CD4-positive, alpha-beta T cell (primary cell): Measurements from ENCODE around the gene SPSB1. TPM values are rescaled to one million over a fixed set of nuclear protein-coding genes. Genes with fewer than 3 reads are reported as not detected.

Experiments
- ATAC-seq: fragments of 200-7000 bp; cut with Tn5 transposase; one replicate; pipeline ENCODE4 v1.10.0; 2022; ENCODE audit warnings: mild to moderate bottlenecking; ENCODE audit not compliant: poor library complexity
- CTCF ChIA-PET: fragments of 350-600 bp; sonication (Branson Sonifier 250); formaldehyde crosslinking; loops from one replicate; lab custom pipeline; 2021; ENCODE audit warnings: antibody characterized with exemption, inconsistent platforms; lab: Charles Lee
- POLR2A ChIA-PET: fragments of 350-600 bp; sonication (Branson Sonifier 250); formaldehyde crosslinking; loops from one replicate; lab custom pipeline; 2021; ENCODE audit warnings: antibody characterized with exemption, inconsistent platforms; lab: Charles Lee
- DNase-seq, 14 experiments: peaks; one replicate each; pipeline ENCODE4 v3.0.0-alpha.2; 2013 to 2020; ENCODE audit warnings: mixed read lengths in 2 of 14
- H3K27ac ChIP-seq, 2 donors: one replicate each; pipeline versions ENCODE4 v1.5.1 to v1.7.0; 2013; ENCODE audit warnings: low read length in 2 of 2, low read depth in 1 of 2, mild to moderate bottlenecking in 1 of 2
- H3K27me3 ChIP-seq, 2 experiments: 1 replicate in 1 of 2; 2 replicates in 1 of 2; pipeline versions ENCODE4 v1.6.1 to v1.7.0; 2013; ENCODE audit warnings: low read length in 2 of 2, control low read depth in 1 of 2, mild to moderate bottlenecking in 1 of 2, moderate library complexity in 1 of 2; ENCODE audit not compliant: insufficient read depth in 2 of 2, control insufficient read depth in 1 of 2
- H3K36me3 ChIP-seq: one replicate; pipeline ENCODE4 v1.6.1; 2013; ENCODE audit warnings: low read length, control low read depth; ENCODE audit not compliant: insufficient read depth
- H3K4me1 ChIP-seq: one replicate; pipeline ENCODE4 v1.6.1; 2013; ENCODE audit warnings: low read length, control low read depth; ENCODE audit not compliant: insufficient read depth
- H3K4me3 ChIP-seq: one replicate; pipeline ENCODE4 v1.5.1; 2013; ENCODE audit warnings: mild to moderate bottlenecking, low read length, moderate library complexity
- H3K9me3 ChIP-seq, 2 experiments: 1 replicate in 1 of 2; 2 replicates in 1 of 2; pipeline versions ENCODE4 v1.6.1 to v1.7.0; 2013; ENCODE audit warnings: low read length in 2 of 2, mild to moderate bottlenecking in 2 of 2, control low read depth in 1 of 2, moderate library complexity in 1 of 2; ENCODE audit not compliant: control insufficient read depth in 1 of 2, insufficient read depth in 1 of 2
- H3K27ac Mint-ChIP-seq: one replicate; pipeline ENCODE4 v1.8.0; 2020; ENCODE audit warnings: mixed read lengths
- H3K27me3 Mint-ChIP-seq: one replicate; pipeline ENCODE4 v1.8.0; 2021; ENCODE audit warnings: mixed read lengths
- H3K36me3 Mint-ChIP-seq: one replicate; pipeline ENCODE4 v1.8.0; 2021; ENCODE audit warnings: low read depth, mixed read lengths
- H3K4me1 Mint-ChIP-seq: one replicate; pipeline ENCODE4 v1.8.0; 2021; ENCODE audit warnings: low read depth, mixed read lengths
- H3K4me3 Mint-ChIP-seq: one replicate; pipeline ENCODE4 v1.8.0; 2020; ENCODE audit warnings: mild to moderate bottlenecking, mixed read lengths
- H3K9me3 Mint-ChIP-seq: one replicate; pipeline ENCODE4 v1.8.0; 2020; ENCODE audit warnings: mixed read lengths
- intact Hi-C, 2 experiments: fragments of 100-400 bp; cut with DNase I in 1 of 2; cut with micrococcal nuclease in 1 of 2; formaldehyde crosslinking; loops; one replicate each; pipeline versions ENCODE4 v1.15.1 to v1.9.0; 2023 to 2025; cut with DNase I, micrococcal nuclease
- total RNA-seq, 174 experiments: library from RNA in 2 of 174; stranded (reverse) in 2 of 174; gene quantifications; one replicate each; pipeline ENCODE4 v1.2.3 and lab custom pipeline; 2021 to 2026
- TF ChIP-seq, protein P1 (sequence below): fragments of 200-600 bp; IDR thresholded peaks from one replicate; pipeline ENCODE4 v1.8.0; 2022; ENCODE audit warnings: antibody characterized with exemption, mild to moderate bottlenecking

The SPSB1 gene
- total RNA-seq, 2 experiments from 2014 or later = 1.9 to 2.3 TPM

DNA sequence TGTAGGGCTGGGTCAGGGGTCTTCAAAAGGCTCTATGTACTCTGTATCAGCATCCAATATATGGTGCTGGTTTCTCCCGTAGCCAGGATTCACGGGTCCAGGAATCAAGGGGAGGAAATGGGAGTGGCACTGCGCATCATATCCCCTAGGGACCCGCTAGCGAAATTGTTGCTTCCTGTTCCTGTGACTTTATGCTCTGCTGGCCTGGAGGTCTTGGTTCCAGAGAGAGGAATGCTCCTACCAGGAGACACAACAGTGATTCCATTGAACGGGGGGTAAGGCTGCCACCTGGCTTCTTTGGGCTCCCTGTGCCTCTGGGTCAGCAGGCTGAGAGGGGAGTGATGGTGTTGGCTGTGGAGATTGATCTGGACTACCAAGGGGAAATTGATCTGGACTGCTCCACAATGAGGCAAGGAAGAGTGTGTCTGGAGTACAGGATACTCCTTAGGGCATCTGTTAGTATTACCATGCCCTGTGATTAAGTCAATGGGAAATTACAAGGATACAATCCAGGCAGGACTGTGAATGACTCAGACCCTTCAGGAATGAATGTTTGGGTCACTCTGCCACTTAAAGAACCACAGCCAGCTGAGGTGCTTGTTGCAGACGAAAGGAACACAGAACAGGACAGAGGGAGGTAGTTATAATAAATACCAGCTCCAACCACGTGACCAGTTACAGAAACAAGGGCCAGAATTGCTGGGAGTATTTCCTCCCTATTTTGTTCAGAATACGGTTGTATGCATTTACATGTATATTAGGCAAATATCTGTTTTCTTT is 10.2 kb downstream of the SPSB1 start:
- H3K27me3 Mint-ChIP-seq = no peaks in the 10 kb centered on the region
- DNase-seq (no peak), ATAC-seq (no peak)
- H3K27me3 ChIP-seq = no peaks in the 10 kb centered on the region
- H3K4me3 ChIP-seq = no peak overlapping the region
- no peak overlapping the region for H3K27ac ChIP-seq
- no peak overlapping the region for H3K4me3 Mint-ChIP-seq
- no peak overlapping the region for H3K27ac Mint-ChIP-seq
- no peaks in the 10 kb centered on the region for H3K9me3 Mint-ChIP-seq
- H3K4me1 ChIP-seq = peaks cover 9% of the 10 kb centered on the region
- intact Hi-C loops = no loop called here
- no peaks in the 10 kb centered on the region for H3K36me3 Mint-ChIP-seq
- ChIA-PET POLR2A (no interaction called here), CTCF (no interaction called here)
- H3K9me3 ChIP-seq = no peaks in the 10 kb centered on the region
- TF ChIP-seq, protein P1, sequence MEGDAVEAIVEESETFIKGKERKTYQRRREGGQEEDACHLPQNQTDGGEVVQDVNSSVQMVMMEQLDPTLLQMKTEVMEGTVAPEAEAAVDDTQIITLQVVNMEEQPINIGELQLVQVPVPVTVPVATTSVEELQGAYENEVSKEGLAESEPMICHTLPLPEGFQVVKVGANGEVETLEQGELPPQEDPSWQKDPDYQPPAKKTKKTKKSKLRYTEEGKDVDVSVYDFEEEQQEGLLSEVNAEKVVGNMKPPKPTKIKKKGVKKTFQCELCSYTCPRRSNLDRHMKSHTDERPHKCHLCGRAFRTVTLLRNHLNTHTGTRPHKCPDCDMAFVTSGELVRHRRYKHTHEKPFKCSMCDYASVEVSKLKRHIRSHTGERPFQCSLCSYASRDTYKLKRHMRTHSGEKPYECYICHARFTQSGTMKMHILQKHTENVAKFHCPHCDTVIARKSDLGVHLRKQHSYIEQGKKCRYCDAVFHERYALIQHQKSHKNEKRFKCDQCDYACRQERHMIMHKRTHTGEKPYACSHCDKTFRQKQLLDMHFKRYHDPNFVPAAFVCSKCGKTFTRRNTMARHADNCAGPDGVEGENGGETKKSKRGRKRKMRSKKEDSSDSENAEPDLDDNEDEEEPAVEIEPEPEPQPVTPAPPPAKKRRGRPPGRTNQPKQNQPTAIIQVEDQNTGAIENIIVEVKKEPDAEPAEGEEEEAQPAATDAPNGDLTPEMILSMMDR = no peak
- H3K4me1 Mint-ChIP-seq = peaks cover 39% of the 10 kb centered on the region
- H3K36me3 ChIP-seq = no peaks in the 10 kb centered on the region

DNA sequence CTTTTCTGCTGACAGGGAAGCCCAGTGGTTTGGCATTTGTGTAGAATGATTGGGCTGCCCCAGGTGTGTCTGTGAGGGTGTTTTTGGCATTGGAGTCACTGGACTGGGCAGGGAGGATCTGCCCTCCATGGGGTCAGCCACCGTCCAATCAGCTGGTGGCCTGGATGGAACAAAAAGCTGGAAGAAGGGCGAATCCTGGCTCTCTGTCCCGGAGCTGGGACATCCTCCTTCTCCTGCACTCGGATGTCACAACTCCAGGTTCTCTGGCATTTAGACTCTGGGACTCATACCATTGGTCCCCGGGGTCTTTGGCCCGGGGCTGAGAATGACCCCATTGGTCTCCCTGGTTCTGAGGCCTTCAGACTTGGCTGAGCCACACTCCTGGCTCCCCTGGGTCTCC is 11.2 kb downstream of the SPSB1 start:
- Mint-ChIP-seq H3K4me1 (peaks cover 39% of the 10 kb centered on the region), H3K4me3 (no peak overlapping the region), H3K27ac (no peak overlapping the region), H3K27me3 (no peaks in the 10 kb centered on the region), H3K9me3 (no peaks in the 10 kb centered on the region), H3K36me3 (no peaks in the 10 kb centered on the region)
- Histone ChIP-seq H3K9me3 (no peaks in the 10 kb centered on the region), H3K4me1 (peaks cover 9% of the 10 kb centered on the region), H3K4me3 (no peak overlapping the region), H3K27me3 (no peaks in the 10 kb centered on the region), H3K27ac (no peak overlapping the region), H3K36me3 (no peaks in the 10 kb centered on the region)
- TF ChIP-seq, protein P1 = no peak
- POLR2A ChIA-PET = no interaction called here
- ATAC-seq = no peak
- DNase-seq = no peak
- intact Hi-C loops = no loop called here
- CTCF ChIA-PET = no interaction called here

- H3K27me3 ChIP-seq = no peaks in the 10 kb centered on the region
- H3K27ac ChIP-seq = no peak overlapping the region
- no peaks in the 10 kb centered on the region for H3K36me3 ChIP-seq
- no peaks in the 10 kb centered on the region for H3K27me3 Mint-ChIP-seq
- H3K4me3 ChIP-seq = no peak overlapping the region
- no peaks in the 10 kb centered on the region for H3K9me3 ChIP-seq
- no peak for ATAC-seq
- H3K27ac Mint-ChIP-seq = no peak overlapping the region
- ChIA-PET POLR2A (no interaction called here), CTCF (no interaction called here)
- peaks cover 8% of the 10 kb centered on the region for H3K4me1 ChIP-seq
- DNase-seq = no peak
- H3K36me3 Mint-ChIP-seq = no peaks in the 10 kb centered on the region
- no peaks in the 10 kb centered on the region for H3K9me3 Mint-ChIP-seq
- peaks cover 39% of the 10 kb centered on the region for H3K4me1 Mint-ChIP-seq
- no peak overlapping the region for H3K4me3 Mint-ChIP-seq
- TF ChIP-seq, protein P1 = no peak
- intact Hi-C loops = no loop called here
These were observed 12.5 kb downstream of the SPSB1 start for GRCh38 chr1:9305216-9305615.
